ENCODE results near the gene TMEM187. TPM values are rescaled to one million over a fixed set of nuclear protein-coding genes. Genes with fewer than 3 reads are reported as not detected.

Gene TMEM187
- total RNA-seq, 1 donor from 2014 or later, result 8.6 TPM

DNA sequence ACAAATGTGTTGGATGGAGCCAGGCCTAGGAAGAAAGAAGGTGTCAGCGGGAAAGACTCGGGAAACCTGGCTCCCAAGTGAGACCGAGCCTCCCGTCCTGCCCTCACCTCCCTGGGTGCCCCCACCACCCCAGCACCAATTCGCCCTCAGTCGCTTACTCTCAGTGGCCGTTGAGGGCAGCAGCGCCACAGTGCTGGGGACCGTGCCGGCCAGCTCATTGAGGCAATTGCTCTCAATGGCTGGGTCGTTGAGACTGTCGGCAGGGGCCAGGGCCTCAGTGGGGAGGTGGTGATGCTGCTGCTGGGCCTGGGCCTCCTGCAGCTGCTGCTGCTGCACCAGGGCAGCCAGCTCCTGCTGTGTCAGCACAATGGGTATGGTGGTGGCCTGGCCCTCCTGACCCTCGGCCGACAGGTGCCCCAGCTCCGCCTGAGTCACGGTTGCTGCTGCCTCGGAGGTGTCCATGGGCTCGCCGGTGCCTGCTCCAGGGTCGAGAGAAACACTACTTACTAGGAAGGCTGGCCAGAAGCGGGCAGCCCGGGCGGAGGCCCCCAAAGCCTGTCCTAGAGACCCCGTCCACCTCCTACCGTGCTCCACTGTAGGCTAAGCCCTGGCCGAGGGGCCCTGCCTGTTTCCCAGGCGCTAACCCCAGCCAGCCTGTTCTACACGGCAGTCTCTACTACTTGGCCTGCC, 20.7 kb upstream of the TMEM187 start:
- peaks cover 0 to 60% of the 10 kb centered on the region in 2 donors for H3K36me3 ChIP-seq
- no peaks in the 10 kb centered on the region for H3K27me3 ChIP-seq
- no peaks in the 10 kb centered on the region for H3K9me3 ChIP-seq
- no peak for DNase-seq (ENCODE audit: extremely low spot score in 2 of 2)
- intact Hi-C loops (cut with DNase I), result no loop called here
- TF ChIP-seq POLR2A (IDR thresholded peaks at IDR 0.05) (no peak), POLR2AphosphoS5 (IDR thresholded peaks at IDR 0.05; ENCODE audit: insufficient read depth in 1 of 2, low read depth in 1 of 2) (no peak), CTCF (IDR thresholded peaks at IDR 0.05) (no peak)
- H3K27ac ChIP-seq, result no peak overlapping the region
- H3K4me1 ChIP-seq, result no peaks in the 10 kb centered on the region
- H3K4me3 ChIP-seq, result peak overlapping the region in 1 of 2 donors; percentile 8

GRCh38 chrX:153952373-153953026, 20.1 kb upstream of the TMEM187 start:
- peak overlapping the region in 1 of 2 donors; percentile 8 for H3K4me3 ChIP-seq
- no peaks in the 10 kb centered on the region for H3K4me1 ChIP-seq
- no peak for DNase-seq (ENCODE audit: extremely low spot score in 2 of 2)
- no peaks in the 10 kb centered on the region for H3K27me3 ChIP-seq
- TF ChIP-seq POLR2A (IDR thresholded peaks at IDR 0.05) (no peak), POLR2AphosphoS5 (IDR thresholded peaks at IDR 0.05; ENCODE audit: insufficient read depth in 1 of 2, low read depth in 1 of 2) (no peak), CTCF (IDR thresholded peaks at IDR 0.05) (no peak)
- intact Hi-C loops (cut with DNase I), result no loop called here
- H3K27ac ChIP-seq, result peak overlapping the region; percentile 17
- H3K36me3 ChIP-seq, result peaks cover 0 to 67% of the 10 kb centered on the region in 2 donors
- no peaks in the 10 kb centered on the region for H3K9me3 ChIP-seq

DNA sequence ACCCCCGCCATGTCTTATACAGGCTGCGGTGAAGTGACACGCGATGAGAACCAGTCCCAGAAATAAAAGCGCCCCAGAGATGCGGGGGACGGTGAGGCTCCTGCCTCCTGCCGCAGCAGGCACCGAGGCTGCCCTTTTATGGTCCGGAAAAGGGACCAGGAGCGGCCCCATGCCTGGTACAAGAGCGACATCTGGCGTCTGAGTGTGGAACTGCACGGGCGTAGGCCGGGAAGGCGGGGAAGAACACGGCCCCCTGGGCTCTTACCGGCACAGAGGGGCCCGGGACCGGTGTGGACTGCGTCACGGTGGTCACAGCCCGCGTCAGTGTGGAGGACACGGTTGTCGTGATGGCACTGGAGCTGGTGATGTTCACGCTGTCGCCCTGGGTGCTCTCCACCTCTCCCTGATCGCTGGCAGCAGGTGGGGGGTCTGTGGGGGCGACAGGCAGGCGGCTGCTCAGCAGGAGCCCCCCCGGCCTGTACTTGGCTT, 19.2 kb upstream of the TMEM187 start:
- DNase-seq (ENCODE audit: extremely low spot score in 2 of 2), result no peak
- no peak overlapping the region for H3K4me3 ChIP-seq
- intact Hi-C loops (cut with DNase I), result no loop called here
- no peaks in the 10 kb centered on the region for H3K4me1 ChIP-seq
- no peaks in the 10 kb centered on the region for H3K9me3 ChIP-seq
- no peaks in the 10 kb centered on the region for H3K27me3 ChIP-seq
- TF ChIP-seq CTCF (IDR thresholded peaks at IDR 0.05) (peak; percentile 95 to 97 (median 95)), POLR2AphosphoS5 (IDR thresholded peaks at IDR 0.05; ENCODE audit: insufficient read depth in 1 of 2, low read depth in 1 of 2) (peak; percentile 33 to 48), POLR2A (IDR thresholded peaks at IDR 0.05) (no peak)
- H3K27ac ChIP-seq, result peak overlapping the region; percentile 17
- peaks cover 0 to 73% of the 10 kb centered on the region in 2 donors for H3K36me3 ChIP-seq

DNA sequence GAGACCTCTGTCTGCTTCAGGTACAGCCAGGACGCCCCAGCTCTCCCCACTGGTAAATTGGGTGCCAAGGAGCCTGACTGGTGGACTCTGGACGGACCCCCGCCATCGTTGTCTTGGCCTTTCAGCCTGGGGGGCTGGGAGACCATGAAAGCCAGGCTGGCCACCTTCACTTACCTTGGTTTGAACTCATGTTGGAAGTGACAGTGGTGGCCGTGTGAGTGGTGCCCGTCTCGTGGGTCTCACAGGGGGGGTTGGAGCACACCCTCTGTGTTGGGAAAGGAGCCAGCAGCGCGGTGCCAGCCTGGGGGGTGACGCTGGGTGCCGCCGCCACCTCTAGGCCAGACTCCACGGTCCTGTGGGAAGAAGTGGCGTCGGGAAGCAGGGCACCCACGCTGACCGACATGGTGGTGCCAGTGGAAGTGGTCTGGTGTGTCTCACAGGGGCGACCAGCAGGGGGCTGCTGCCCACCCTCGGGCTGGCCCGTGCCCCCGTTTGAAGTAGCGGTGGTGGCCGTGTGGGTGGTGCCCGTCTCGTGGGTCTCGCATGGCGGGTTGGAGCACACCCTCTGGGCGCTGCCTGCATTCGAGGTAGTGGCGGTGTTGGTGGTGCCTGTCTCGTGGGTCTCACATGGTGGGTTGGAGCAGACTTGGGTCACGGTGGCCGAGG, 18.5 kb upstream of the TMEM187 start:
- no peak for DNase-seq (ENCODE audit: extremely low spot score in 2 of 2)
- Histone ChIP-seq H3K4me1 (no peaks in the 10 kb centered on the region), H3K9me3 (no peaks in the 10 kb centered on the region), H3K27ac (peak overlapping the region; percentile 17), H3K27me3 (no peaks in the 10 kb centered on the region), H3K36me3 (peaks cover 0 to 79% of the 10 kb centered on the region in 2 donors), H3K4me3 (no peak overlapping the region)
- no peak for TF ChIP-seq POLR2AphosphoS5 (IDR thresholded peaks at IDR 0.05; ENCODE audit: insufficient read depth in 1 of 2, low read depth in 1 of 2)
- TF ChIP-seq CTCF (IDR thresholded peaks at IDR 0.05), result no peak
- no peak for TF ChIP-seq POLR2A (IDR thresholded peaks at IDR 0.05)
- intact Hi-C loops (cut with DNase I), result no loop called here
